ENCODE results near the gene GTF3C1. TPM values are rescaled to one million over a fixed set of nuclear protein-coding genes. Genes with fewer than 3 reads are reported as not detected.

GTF3C1 gene
- total RNA-seq, 6 donors from 2014 or later = 58.3 to 138 (median 73.3) TPM

DNA sequence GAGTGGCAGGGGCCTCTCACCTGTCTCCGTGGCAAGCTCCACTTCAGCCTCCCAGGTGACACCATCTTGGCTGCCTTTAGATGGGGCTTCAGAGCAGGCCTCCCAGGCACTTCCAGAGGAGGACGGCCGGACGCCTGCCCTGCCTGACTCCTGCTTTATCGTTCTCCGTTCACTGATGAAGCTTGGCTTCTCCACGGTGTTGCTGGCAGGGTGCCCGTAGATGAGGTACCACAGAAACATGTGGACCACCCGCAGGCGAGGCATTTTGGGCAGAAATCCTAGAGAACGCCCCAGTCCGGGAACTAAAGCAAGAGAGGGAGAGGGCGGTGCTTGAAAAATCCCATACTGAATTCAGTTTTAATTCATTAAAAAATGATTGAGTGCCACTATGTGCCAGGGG, 54.5 kb downstream of the GTF3C1 start:
- Histone ChIP-seq H3K27me3 (no peaks in the 10 kb centered on the region), H3K36me3 (peaks cover 27 to 99% (median 76%) of the 10 kb centered on the region in 4 donors), H3K27ac (no peak overlapping the region), H3K9me3 (no peaks in the 10 kb centered on the region), H3K4me1 (peaks cover 0 to 8% (median 1%) of the 10 kb centered on the region in 4 donors), H3K4me3 (no peak overlapping the region)
- WGBS, 2 donors = 85 to 91% methylated on average over 12 to 13 of the region's 13 CpGs
- TF ChIP-seq, protein P1, sequence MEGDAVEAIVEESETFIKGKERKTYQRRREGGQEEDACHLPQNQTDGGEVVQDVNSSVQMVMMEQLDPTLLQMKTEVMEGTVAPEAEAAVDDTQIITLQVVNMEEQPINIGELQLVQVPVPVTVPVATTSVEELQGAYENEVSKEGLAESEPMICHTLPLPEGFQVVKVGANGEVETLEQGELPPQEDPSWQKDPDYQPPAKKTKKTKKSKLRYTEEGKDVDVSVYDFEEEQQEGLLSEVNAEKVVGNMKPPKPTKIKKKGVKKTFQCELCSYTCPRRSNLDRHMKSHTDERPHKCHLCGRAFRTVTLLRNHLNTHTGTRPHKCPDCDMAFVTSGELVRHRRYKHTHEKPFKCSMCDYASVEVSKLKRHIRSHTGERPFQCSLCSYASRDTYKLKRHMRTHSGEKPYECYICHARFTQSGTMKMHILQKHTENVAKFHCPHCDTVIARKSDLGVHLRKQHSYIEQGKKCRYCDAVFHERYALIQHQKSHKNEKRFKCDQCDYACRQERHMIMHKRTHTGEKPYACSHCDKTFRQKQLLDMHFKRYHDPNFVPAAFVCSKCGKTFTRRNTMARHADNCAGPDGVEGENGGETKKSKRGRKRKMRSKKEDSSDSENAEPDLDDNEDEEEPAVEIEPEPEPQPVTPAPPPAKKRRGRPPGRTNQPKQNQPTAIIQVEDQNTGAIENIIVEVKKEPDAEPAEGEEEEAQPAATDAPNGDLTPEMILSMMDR (IDR thresholded peaks at IDR 0.05) = no peak
- TF ChIP-seq POLR2A (IDR thresholded peaks at IDR 0.05) = no peak
- TF ChIP-seq EP300 (IDR thresholded peaks at IDR 0.05) = no peak
- no peak for TF ChIP-seq POLR2AphosphoS5 (IDR thresholded peaks at IDR 0.05)
- ATAC-seq (ENCODE audit: low FRiP score in 2 of 2) (peak in 1 of 2 donors; percentile 71), DNase-seq (no peak)

DNA sequence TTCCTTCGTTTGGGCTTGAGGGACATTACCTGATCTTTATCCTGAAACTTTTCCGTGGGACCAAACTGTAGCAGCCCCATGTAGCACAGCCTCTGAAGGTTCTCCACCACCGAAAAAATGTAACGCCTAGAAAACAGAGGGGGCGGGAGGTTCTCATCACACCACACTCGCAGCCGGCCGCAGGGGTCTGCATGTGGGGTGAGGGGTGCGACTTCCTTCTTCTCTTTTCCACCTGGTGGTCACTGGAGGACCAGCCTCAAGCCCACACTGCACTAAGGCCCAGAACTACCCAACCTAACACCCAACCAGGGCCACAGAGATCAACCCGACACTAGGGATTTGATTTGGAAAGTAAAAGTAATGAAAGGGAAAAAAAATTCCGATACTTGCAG, 57.1 kb downstream of the GTF3C1 start:
- DNase-seq (no peak), ATAC-seq (ENCODE audit: low FRiP score in 2 of 2) (no peak)
- Histone ChIP-seq H3K4me3 (no peak overlapping the region), H3K4me1 (peaks cover 0 to 8% (median 1%) of the 10 kb centered on the region in 4 donors), H3K9me3 (no peaks in the 10 kb centered on the region), H3K27me3 (no peaks in the 10 kb centered on the region), H3K27ac (peak overlapping the region; percentile 54 to 84 (median 73)), H3K36me3 (peaks cover 35 to 99% (median 75%) of the 10 kb centered on the region in 4 donors)
- whole genome bisulfite sequencing, 2 donors = 76 to 85% methylated on average over 11 of the region's 11 CpGs
- no peak for TF ChIP-seq POLR2A (IDR thresholded peaks at IDR 0.05)
- no peak for TF ChIP-seq POLR2AphosphoS5 (IDR thresholded peaks at IDR 0.05)
- TF ChIP-seq EP300 (IDR thresholded peaks at IDR 0.05) = no peak
- TF ChIP-seq, protein P1 (IDR thresholded peaks at IDR 0.05) = no peak

DNA sequence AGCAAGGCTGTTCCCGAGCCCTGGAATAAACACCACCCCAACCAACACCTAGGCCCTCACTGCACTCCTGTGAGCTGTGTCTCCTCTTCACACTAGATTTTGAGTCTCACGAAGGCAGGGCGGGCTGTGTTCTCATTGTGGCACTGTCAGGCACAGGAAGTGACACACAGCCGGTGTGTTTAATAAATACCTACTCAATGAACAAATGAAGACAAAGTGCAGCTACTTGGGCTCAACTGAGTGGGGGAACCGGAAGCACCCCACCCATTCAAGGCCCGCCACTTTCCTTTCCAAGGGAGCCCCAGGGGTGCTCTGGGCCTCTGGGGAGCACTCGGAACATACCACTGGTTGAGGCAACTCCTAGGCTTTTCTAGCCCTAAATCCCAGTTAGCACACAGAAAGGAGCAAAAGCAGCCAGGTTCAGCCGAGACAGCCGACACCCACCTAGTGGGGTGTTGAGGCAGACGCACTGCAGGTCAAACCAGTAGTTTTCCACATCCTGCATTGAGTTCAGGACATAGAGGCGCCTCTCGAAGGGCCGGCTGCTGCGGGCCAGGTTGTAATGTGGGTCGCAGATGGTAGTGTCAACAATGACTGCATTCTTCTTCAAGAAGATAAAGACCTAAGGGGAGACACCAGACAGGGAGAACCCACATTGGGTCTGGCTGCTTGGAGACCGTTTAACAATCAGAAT, 57.7 kb downstream of the GTF3C1 start:
- no peaks in the 10 kb centered on the region for H3K9me3 ChIP-seq
- DNase-seq (no peak), ATAC-seq (ENCODE audit: low FRiP score in 2 of 2) (no peak)
- peak overlapping the region; percentile 54 to 84 (median 73) for H3K27ac ChIP-seq
- TF ChIP-seq, protein P1 (IDR thresholded peaks at IDR 0.05) = peak in 1 of 6 experiments; percentile 20
- TF ChIP-seq POLR2A (IDR thresholded peaks at IDR 0.05) = no peak
- TF ChIP-seq EP300 (IDR thresholded peaks at IDR 0.05) = peak in 1 of 4 donors; percentile 23
- peak in 1 of 2 donors; percentile 43 for TF ChIP-seq POLR2AphosphoS5 (IDR thresholded peaks at IDR 0.05)
- H3K27me3 ChIP-seq = no peaks in the 10 kb centered on the region
- 74% methylated on average over 12 to 16 of the region's 16 CpGs for WGBS, 2 donors
- no peak overlapping the region for H3K4me3 ChIP-seq
- H3K36me3 ChIP-seq = peaks cover 39 to 99% (median 76%) of the 10 kb centered on the region in 4 donors
- H3K4me1 ChIP-seq = peaks cover 0 to 8% (median 1%) of the 10 kb centered on the region in 4 donors

DNA sequence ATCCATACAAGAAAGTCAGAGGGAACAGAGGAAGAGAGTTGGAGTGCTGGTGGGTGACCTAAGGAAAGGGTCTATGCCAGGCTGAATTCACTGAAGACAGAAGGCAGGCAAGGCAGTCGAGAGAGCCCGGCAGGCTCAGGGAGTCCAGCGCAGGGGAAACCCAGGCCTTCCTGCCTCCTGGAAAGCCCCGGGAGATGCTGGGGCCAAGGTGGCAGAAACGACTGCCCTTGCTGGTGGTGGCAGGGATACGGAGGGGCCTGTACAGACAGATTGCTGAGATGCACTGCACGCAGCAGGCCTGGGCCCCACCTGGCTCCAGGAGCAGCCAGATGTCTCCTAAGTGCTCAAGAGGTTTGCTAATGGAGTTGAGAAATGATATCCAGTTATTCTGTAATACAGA, 59.8 kb downstream of the GTF3C1 start:
- H3K27ac ChIP-seq = no peak overlapping the region
- TF ChIP-seq, protein P1 (IDR thresholded peaks at IDR 0.05) = no peak
- no peak for TF ChIP-seq EP300 (IDR thresholded peaks at IDR 0.05)
- no peak for TF ChIP-seq POLR2AphosphoS5 (IDR thresholded peaks at IDR 0.05)
- no peak for TF ChIP-seq POLR2A (IDR thresholded peaks at IDR 0.05)
- H3K27me3 ChIP-seq = no peaks in the 10 kb centered on the region
- ATAC-seq (ENCODE audit: low FRiP score in 2 of 2) = no peak
- H3K9me3 ChIP-seq = no peaks in the 10 kb centered on the region
- no peak overlapping the region for H3K4me3 ChIP-seq
- H3K4me1 ChIP-seq = peaks cover 0 to 8% (median 1%) of the 10 kb centered on the region in 4 donors
- DNase-seq = no peak
- WGBS, 2 donors = 80 to 92% methylated on average over 7 of the region's 7 CpGs
- H3K36me3 ChIP-seq = peaks cover 46 to 99% (median 83%) of the 10 kb centered on the region in 4 donors
